PC-9 (cell line): Measurements from ENCODE around the gene ZNF565.

ENCODE experiments used
- EZH2 ChIP-seq: fragments of 200-600 bp; sonication (generic); IDR thresholded peaks from 2 replicates; pipeline ENCODE4 v1.8.0; 2017; ENCODE audit warnings: antibody characterized with exemption, low read depth
- TF ChIP-seq, protein P1 (sequence below): fragments of 200-600 bp; sonication (generic); conservative IDR thresholded peaks from 2 replicates; pipeline ENCODE4 v1.6.1; 2017; ENCODE audit warnings: mixed run types, antibody characterized with exemption, mild to moderate bottlenecking, moderate library complexity

DNA sequence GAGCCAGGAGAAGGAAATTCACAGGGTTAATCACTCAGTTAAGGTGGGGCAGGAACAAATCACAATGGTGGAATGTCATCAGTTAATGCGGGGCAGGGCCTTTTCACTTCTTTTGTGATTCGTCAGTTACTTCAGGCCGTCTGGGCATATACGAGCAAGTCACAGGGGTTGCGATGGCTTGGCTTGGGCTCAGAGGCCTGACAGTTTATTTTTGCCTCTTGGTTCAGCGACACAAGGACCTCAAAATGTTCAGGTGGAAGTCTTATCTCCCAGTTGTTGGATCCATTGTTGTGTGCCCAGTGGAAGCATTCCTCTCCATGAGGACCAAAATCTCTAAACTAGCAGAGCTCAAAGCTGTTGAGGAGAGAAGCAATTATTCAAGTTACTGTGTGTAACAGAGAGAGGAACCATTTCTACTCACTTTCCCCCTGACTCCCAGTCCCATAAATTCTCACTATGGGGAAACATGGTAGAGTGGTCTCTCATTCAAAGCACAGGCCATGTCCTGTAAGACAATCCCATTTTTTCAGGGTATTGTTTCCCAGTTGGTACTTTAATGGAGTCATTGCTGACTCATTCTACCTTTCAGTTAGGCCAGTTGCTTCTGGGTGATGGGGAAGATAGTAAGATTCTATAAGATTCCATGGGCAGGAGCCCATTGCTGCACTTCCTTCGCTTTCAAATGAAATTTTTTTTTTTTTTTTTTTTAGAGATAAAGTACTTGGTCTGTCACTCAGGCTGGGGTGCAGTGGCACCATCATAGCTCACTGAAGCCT, 53.5 kb downstream of the ZNF565 start:
- TF ChIP-seq, protein P1, sequence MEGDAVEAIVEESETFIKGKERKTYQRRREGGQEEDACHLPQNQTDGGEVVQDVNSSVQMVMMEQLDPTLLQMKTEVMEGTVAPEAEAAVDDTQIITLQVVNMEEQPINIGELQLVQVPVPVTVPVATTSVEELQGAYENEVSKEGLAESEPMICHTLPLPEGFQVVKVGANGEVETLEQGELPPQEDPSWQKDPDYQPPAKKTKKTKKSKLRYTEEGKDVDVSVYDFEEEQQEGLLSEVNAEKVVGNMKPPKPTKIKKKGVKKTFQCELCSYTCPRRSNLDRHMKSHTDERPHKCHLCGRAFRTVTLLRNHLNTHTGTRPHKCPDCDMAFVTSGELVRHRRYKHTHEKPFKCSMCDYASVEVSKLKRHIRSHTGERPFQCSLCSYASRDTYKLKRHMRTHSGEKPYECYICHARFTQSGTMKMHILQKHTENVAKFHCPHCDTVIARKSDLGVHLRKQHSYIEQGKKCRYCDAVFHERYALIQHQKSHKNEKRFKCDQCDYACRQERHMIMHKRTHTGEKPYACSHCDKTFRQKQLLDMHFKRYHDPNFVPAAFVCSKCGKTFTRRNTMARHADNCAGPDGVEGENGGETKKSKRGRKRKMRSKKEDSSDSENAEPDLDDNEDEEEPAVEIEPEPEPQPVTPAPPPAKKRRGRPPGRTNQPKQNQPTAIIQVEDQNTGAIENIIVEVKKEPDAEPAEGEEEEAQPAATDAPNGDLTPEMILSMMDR: no peak
- no peak for TF ChIP-seq EZH2
